GM15510 (cell line): ENCODE data around the gene DDX47.

ENCODE experiments used
- POLR2A ChIP-seq: IDR thresholded peaks from 3 replicates; pipeline ENCODE4 v1.6.1; 2011; ENCODE audit warnings: borderline replicate concordance; ENCODE audit not compliant: insufficient read length; ENCODE audit errors: extremely low read depth

The DDX47 gene

DNA sequence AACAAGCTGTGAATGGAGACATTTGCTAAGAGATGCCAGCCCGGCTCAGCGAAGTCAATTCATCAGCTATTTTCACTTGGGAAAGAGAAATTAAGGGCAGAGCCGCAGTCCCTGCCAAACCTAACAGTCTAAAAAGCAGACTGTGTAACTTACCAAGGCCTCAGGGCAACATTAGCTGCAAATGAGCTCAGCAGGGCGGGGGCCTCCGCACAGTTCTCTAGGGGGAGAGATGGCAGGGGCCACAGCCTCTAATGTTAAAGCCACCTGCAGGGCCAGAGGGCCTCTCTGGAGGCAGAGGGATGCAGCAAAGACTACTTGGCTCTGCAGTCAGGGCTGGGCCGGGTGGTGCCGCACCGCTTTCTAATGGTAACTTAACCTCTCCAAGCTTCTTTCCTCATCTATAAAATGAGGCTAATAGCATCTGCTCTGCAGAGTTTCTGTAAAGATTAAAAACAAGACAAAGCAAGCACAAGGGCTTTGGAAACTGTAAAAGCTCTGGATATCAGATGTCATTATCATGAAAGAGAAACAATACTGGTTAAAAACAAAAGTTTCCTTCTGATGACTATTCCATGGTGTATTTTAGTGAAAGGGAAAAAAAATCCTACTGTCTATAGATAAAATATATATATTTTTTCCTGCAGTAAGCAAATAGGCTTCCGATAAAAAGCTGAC lies 64.8 kb downstream of the DDX47 start:
- no peak for TF ChIP-seq POLR2A
